Naive B cell (primary cell): ENCODE data around the gene LRRC75A. TPM values are rescaled to one million over a fixed set of nuclear protein-coding genes. Genes with fewer than 3 reads are reported as not detected.
A peak's percentile ranks its signal among the peaks of the same experiment; 100 is the strongest.
"Not testable (repeated sequence)": the region's sequence is repeated elsewhere in the genome, so short reads cannot be mapped to it uniquely, and the experiment has no call there.

Experiments used
- ATAC-seq, 2 donors: fragments of 150-1000 bp; cut with Tn5 transposase; 2 replicates each; pipeline ENCODE4 v1.10.0; 2021; ENCODE audit warnings: low read depth in 2 of 2, mild to moderate bottlenecking in 2 of 2, moderate library complexity in 2 of 2
- DNase-seq: peaks from one replicate; pipeline ENCODE4 v3.0.0; 2022
- H3K27ac Mint-ChIP-seq, 6 donors: one replicate each; pipeline ENCODE4 v1.8.0; 2020 to 2022; ENCODE audit warnings: mild to moderate bottlenecking in 6 of 6, mixed read lengths in 6 of 6, moderate library complexity in 5 of 6, inconsistent platforms in 2 of 6
- H3K27me3 Mint-ChIP-seq, 3 donors: one replicate each; pipeline ENCODE4 v1.8.0; 2021 to 2022; ENCODE audit warnings: mixed read lengths in 3 of 3, mild to moderate bottlenecking in 1 of 3
- H3K36me3 Mint-ChIP-seq, 2 donors: one replicate each; pipeline ENCODE4 v1.8.0; 2020 to 2022; ENCODE audit warnings: mixed read lengths in 2 of 2, inconsistent platforms in 1 of 2, mild to moderate bottlenecking in 1 of 2
- H3K4me1 Mint-ChIP-seq, 3 donors: one replicate each; pipeline ENCODE4 v1.8.0; 2020 to 2022; ENCODE audit warnings: mixed read lengths in 3 of 3, inconsistent platforms in 1 of 3, mild to moderate bottlenecking in 1 of 3, moderate library complexity in 1 of 3
- H3K4me3 Mint-ChIP-seq, 8 donors: one replicate each; pipeline ENCODE4 v1.8.0; 2020 to 2022; ENCODE audit warnings: mild to moderate bottlenecking in 8 of 8, mixed read lengths in 8 of 8, moderate library complexity in 8 of 8, inconsistent platforms in 2 of 8
- H3K9me3 Mint-ChIP-seq, 7 donors: one replicate each; pipeline ENCODE4 v1.8.0; 2020 to 2022; ENCODE audit warnings: mixed read lengths in 7 of 7, mild to moderate bottlenecking in 5 of 7, inconsistent platforms in 2 of 7, moderate library complexity in 1 of 7
- polyA plus RNA-seq, 6 donors: library from polyadenylated mRNA; unstranded; fragments of 300-500 nt; fragmentation: Illumina TruSeq; gene quantifications; one replicate each; pipeline ENCODE4 v1.2.3, GENCODE V29; 2021; ENCODE audit warnings: low read depth in 6 of 6

LRRC75A gene
- polyA plus RNA-seq, 6 donors from 2014 or later = 0.21 to 1.9 (median 1.1) TPM

DNA sequence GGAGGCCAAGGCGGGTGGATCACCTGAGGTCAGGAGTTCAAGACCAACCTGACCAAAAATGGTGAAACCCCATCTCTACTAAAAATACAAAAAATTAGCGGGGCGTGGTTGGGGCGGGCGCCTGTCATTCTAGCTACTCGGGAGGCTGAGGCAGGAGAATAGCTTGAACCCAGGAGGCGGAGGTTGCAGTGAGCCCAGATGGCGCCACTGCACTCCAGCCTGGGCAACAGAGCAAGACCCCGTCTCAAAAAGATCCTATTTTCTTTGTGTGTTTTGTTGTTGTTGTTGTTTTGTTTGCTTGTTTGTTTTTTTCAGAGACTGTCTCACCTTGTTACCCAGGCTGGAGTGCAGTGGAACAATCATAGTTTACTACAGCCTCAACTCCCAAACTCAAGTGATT lies 88.1 kb downstream of the LRRC75A start:
- not testable (repeated sequence) for H3K9me3 Mint-ChIP-seq, ATAC-seq, DNase-seq, H3K4me3 Mint-ChIP-seq, H3K27ac Mint-ChIP-seq, H3K36me3 Mint-ChIP-seq
- Mint-ChIP-seq H3K27me3 (peaks cover 11 to 47% (median 25%) of the 10 kb centered on the region in 3 donors), H3K4me1 (peaks cover 9 to 15% (median 15%) of the 10 kb centered on the region in 3 donors)

- Mint-ChIP-seq H3K4me1 (peaks cover 5 to 9% (median 6%) of the 10 kb centered on the region in 3 donors), H3K27ac (peak overlapping the region in 2 of 6 donors; percentile 32 to 54), H3K4me3 (peak overlapping the region in 2 of 8 donors; percentile 6 to 32), H3K9me3 (no peaks in the 10 kb centered on the region), H3K36me3 (no peaks in the 10 kb centered on the region), H3K27me3 (peaks cover 6 to 19% (median 11%) of the 10 kb centered on the region in 3 donors)
- DNase-seq (no peak), ATAC-seq (peak; percentile 60 to 78)
Observed at GRCh38 chr17:16398270-16399267, 93.4 kb downstream of the LRRC75A start.

DNA sequence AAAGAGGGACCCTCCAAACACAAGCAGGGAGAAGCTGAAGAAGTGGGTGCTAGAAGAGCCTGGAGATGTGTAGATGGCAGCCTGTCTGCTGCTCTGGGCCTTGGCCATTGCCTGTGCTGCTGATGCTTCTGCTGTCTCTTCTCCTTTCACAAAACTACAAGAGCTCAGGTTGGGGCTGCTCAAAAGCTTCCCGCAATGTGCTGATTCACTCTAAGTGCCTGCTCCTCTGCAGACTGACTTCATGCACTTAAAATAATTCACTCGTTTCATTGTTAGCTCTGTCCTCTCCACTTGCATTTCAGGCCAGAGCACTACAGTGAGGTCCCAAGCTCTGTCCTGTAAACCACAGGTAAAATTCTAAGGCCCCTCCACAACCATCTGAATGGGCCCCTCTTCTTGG lies 95.3 kb downstream of the LRRC75A start:
- ATAC-seq, DNase-seq, H3K9me3 Mint-ChIP-seq, H3K4me1 Mint-ChIP-seq, H3K36me3 Mint-ChIP-seq, H3K4me3 Mint-ChIP-seq: not testable (repeated sequence)
- Mint-ChIP-seq H3K27me3 (peaks cover 6 to 14% (median 8%) of the 10 kb centered on the region in 3 donors), H3K27ac (peak overlapping the region in 3 of 6 donors; percentile 24 to 85 (median 83))

DNA sequence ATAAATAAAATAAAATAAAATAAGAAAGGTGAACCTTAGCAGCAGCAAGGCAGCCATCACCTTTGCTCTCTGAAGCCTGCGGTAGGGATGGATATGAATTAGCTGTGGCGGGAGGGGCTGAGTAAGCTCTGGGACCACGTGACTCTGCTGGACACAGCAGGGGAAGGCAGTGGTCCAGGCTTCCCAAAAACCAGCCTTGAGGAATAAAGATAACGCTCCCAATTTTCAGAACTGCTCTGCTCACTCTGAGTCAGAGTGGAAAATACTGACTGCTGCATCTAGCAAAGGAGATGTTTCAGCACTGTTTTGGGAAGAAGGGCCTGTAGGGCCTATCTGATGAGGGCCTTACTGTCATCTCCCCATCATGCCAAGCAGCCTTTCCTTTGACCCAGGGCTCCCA lies 96.1 kb downstream of the LRRC75A start:
- DNase-seq, H3K9me3 Mint-ChIP-seq, H3K4me1 Mint-ChIP-seq, H3K36me3 Mint-ChIP-seq, ATAC-seq, H3K4me3 Mint-ChIP-seq, H3K27ac Mint-ChIP-seq: not testable (repeated sequence)
- peaks cover 6 to 13% (median 8%) of the 10 kb centered on the region in 3 donors for H3K27me3 Mint-ChIP-seq

- H3K27me3 Mint-ChIP-seq, H3K36me3 Mint-ChIP-seq, H3K9me3 Mint-ChIP-seq, H3K27ac Mint-ChIP-seq, H3K4me3 Mint-ChIP-seq, H3K4me1 Mint-ChIP-seq, DNase-seq, ATAC-seq: not testable (repeated sequence)
Observed at GRCh38 chr17:16392491-16392890, 99.5 kb downstream of the LRRC75A start.

Other genes starting within 250 kb of the LRRC75A start
- gene CENPV, start 138.7 kb downstream of the LRRC75A start, polyA plus RNA-seq = 10 to 100 TPM; 13.3 to 34.2 (median 15.9) TPM
- 1,000 to 10,000 TPM; 2,209 to 2,817 (median 2,696) TPM for gene UBB, start 111.1 kb downstream of the LRRC75A start, polyA plus RNA-seq
- gene TRPV2, start 76.6 kb downstream of the LRRC75A start, polyA plus RNA-seq = 10 to 100 TPM; 36.2 to 59.9 (median 44.0) TPM
- gene ZNF287, start 77.0 kb upstream of the LRRC75A start, polyA plus RNA-seq = 10 to 100 TPM in 2 of 6 donors, 1 to 10 TPM in 4; 6.7 to 15.3 (median 9.2) TPM
- 10 to 100 TPM in 1 of 6 donors, 1 to 10 TPM in 5; 5.5 to 13.3 (median 6.7) TPM for gene ZNF624, start 161.7 kb upstream of the LRRC75A start, polyA plus RNA-seq
- gene CCDC144A, start 198.0 kb upstream of the LRRC75A start, polyA plus RNA-seq = under 1 TPM in 2 of 6 donors, not detected in 4; 0.04 to 0.13 TPM